ENCODE data around the gene LPP. TPM values are rescaled to one million over a fixed set of nuclear protein-coding genes. Genes with fewer than 3 reads are reported as not detected.
A peak's percentile ranks its signal among the peaks of the same experiment; 100 is the strongest.

Gene LPP
- polyA plus RNA-seq, 1 donor (not counting 4 experiments of a cell fraction or from before 2014, with no cell fraction given) = 16.0 TPM

- no peak for DNase-seq (ENCODE audit: low read depth, low spot score)
- dilution Hi-C loops (cut with MboI; ENCODE audit: extremely low pct_ligation_motif_present, low sequenced_read_pairs) = no loop called here
- Histone ChIP-seq H4K20me1 (ENCODE audit: control insufficient read depth, extremely low read depth, insufficient read depth, low read length) (no peaks in the 10 kb centered on the region), H3K36me3 (ENCODE audit: control insufficient read depth in 2 of 2, extremely low read depth in 1 of 2, insufficient read depth in 2 of 2, low read length in 2 of 2) (no peaks in the 10 kb centered on the region), H3K9me1 (ENCODE audit: control insufficient read depth, extremely low read depth, insufficient read depth, low read length) (no peaks in the 10 kb centered on the region), H3K9ac (ENCODE audit: control insufficient read depth, extremely low read depth, insufficient read depth, low read length) (no peak overlapping the region), H2AFZ (ENCODE audit: control insufficient read depth, low read length) (no peak overlapping the region), H3K79me2 (ENCODE audit: control insufficient read depth, insufficient read depth, low read length) (no peaks in the 10 kb centered on the region), H3K4me2 (ENCODE audit: control insufficient read depth, extremely low read depth, insufficient read depth, low read depth, low read length) (no peak overlapping the region), H3K27me3 (ENCODE audit: control insufficient read depth, extremely low read depth, insufficient read depth, low read length) (no peaks in the 10 kb centered on the region), H3K9me3 (ENCODE audit: control insufficient read depth, low read depth, low read length) (no peaks in the 10 kb centered on the region), H3K4me1 (ENCODE audit: control insufficient read depth, extremely low read depth, insufficient read depth, low read length) (no peaks in the 10 kb centered on the region), H3K27ac (ENCODE audit: control insufficient read depth, insufficient read depth, low read length) (no peak overlapping the region), H3K4me3 (ENCODE audit: control insufficient read depth in 2 of 3, extremely low read depth in 1 of 3, insufficient read depth in 2 of 3, low read depth in 1 of 3, low read length in 3 of 3) (no peak overlapping the region)
- no peak for TF ChIP-seq CTCF (optimal IDR thresholded peaks at IDR 0.05 in 1 of 3, IDR thresholded peaks at IDR 0.05 in 1 of 3, conservative IDR thresholded peaks at IDR 0.05 in 1 of 3; ENCODE audit: extremely low read depth in 1 of 3, insufficient read depth in 2 of 3, low read length in 3 of 3)
- TF ChIP-seq EZH2 (IDR thresholded peaks at IDR 0.05; ENCODE audit: low read length) = no peak
- FAIRE-seq = peak; percentile 48
These were observed 400.4 kb downstream of the LPP start for GRCh38 chr3:188554404-188554803.

GRCh38 chr3:188557235-188557634 lies 403.3 kb downstream of the LPP start:
- no peak overlapping the region for H2AFZ ChIP-seq (ENCODE audit: control insufficient read depth, low read length)
- no peaks in the 10 kb centered on the region for H3K4me1 ChIP-seq (ENCODE audit: control insufficient read depth, extremely low read depth, insufficient read depth, low read length)
- no peak overlapping the region for H3K4me3 ChIP-seq (ENCODE audit: control insufficient read depth in 2 of 3, extremely low read depth in 1 of 3, insufficient read depth in 2 of 3, low read depth in 1 of 3, low read length in 3 of 3)
- no peak for DNase-seq (ENCODE audit: low read depth, low spot score)
- H4K20me1 ChIP-seq (ENCODE audit: control insufficient read depth, extremely low read depth, insufficient read depth, low read length) = no peaks in the 10 kb centered on the region
- H3K27me3 ChIP-seq (ENCODE audit: control insufficient read depth, extremely low read depth, insufficient read depth, low read length) = no peaks in the 10 kb centered on the region
- dilution Hi-C loops (cut with MboI; ENCODE audit: extremely low pct_ligation_motif_present, low sequenced_read_pairs) = no loop called here
- no peaks in the 10 kb centered on the region for H3K79me2 ChIP-seq (ENCODE audit: control insufficient read depth, insufficient read depth, low read length)
- H3K9me1 ChIP-seq (ENCODE audit: control insufficient read depth, extremely low read depth, insufficient read depth, low read length) = no peaks in the 10 kb centered on the region
- no peak overlapping the region for H3K9ac ChIP-seq (ENCODE audit: control insufficient read depth, extremely low read depth, insufficient read depth, low read length)
- no peaks in the 10 kb centered on the region for H3K9me3 ChIP-seq (ENCODE audit: control insufficient read depth, low read depth, low read length)
- TF ChIP-seq CTCF (optimal IDR thresholded peaks at IDR 0.05 in 1 of 3, IDR thresholded peaks at IDR 0.05 in 1 of 3, conservative IDR thresholded peaks at IDR 0.05 in 1 of 3; ENCODE audit: extremely low read depth in 1 of 3, insufficient read depth in 2 of 3, low read length in 3 of 3) (no peak), EZH2 (IDR thresholded peaks at IDR 0.05; ENCODE audit: low read length) (no peak)
- no peak overlapping the region for H3K27ac ChIP-seq (ENCODE audit: control insufficient read depth, insufficient read depth, low read length)
- no peak overlapping the region for H3K4me2 ChIP-seq (ENCODE audit: control insufficient read depth, extremely low read depth, insufficient read depth, low read depth, low read length)
- H3K36me3 ChIP-seq (ENCODE audit: control insufficient read depth in 2 of 2, extremely low read depth in 1 of 2, insufficient read depth in 2 of 2, low read length in 2 of 2) = no peaks in the 10 kb centered on the region
- no peak for FAIRE-seq

Data from keratinocyte (primary cell).